Measurements from ENCODE around the gene BRD3. TPM values are rescaled to one million over a fixed set of nuclear protein-coding genes. Genes with fewer than 3 reads are reported as not detected.

The BRD3 gene
- total and polyA plus RNA-seq, 2 of the 8 experiments (the other 6 are each of a cell fraction or from before 2014, with no cell fraction given), result 31.0 to 82.7 TPM

DNA sequence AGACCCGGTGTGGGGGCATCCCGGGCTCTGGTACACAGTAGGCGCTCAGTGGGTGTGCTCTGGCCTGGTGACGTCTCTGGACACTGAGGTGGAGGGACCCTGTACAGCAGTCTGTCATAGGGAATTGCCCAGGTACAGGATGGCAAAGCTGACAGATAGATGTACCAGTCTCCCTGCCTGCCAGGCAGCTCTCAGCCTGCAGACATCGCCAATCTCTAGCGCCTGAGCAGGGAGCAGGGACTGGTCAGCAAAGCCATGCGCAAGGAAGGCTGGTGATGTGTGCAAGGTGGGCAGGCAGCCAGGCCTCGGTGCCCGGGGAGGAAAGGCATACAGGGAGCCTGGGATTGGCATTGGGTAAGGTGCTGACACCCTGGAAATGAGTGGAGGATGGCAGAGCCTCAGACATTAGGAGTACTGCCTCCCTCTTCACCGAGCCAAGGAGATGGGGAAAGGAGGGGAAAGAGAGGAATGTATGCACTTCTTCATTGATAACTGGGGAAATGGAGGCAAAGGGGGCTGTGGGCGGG is 33.9 kb upstream of the BRD3 start:
- Histone ChIP-seq H3K14ac (ENCODE audit: insufficient read length) (no peak overlapping the region), H2BK120ac (replicated peaks; ENCODE audit: low read depth, low read length) (no peak overlapping the region), H2AFZ (ENCODE audit: low read length) (no peak overlapping the region), H3K4me3 (ENCODE audit: extremely low read depth in 1 of 4, insufficient read depth in 2 of 4, low read depth in 3 of 4, low read length in 4 of 4) (no peak overlapping the region), H3K4me1 (replicated peaks in 1 of 4; ENCODE audit: control insufficient read depth in 3 of 4, insufficient read depth in 4 of 4, low read length in 3 of 4) (no peaks in the 10 kb centered on the region), H2AK5ac (ENCODE audit: low read depth, low read length) (no peak overlapping the region), H2BK5ac (ENCODE audit: low read depth, low read length) (no peak overlapping the region), H3K4ac (replicated peaks; ENCODE audit: insufficient read length, low read depth, low read length) (no peak overlapping the region), H4K20me1 (replicated peaks in 1 of 2; ENCODE audit: control insufficient read depth in 1 of 2, insufficient read depth in 2 of 2, low read length in 2 of 2) (peaks cover 0 to 8% of the 10 kb centered on the region in 2 experiments), H3K27ac (ENCODE audit: low read depth, low read length) (no peak overlapping the region), H4K91ac (replicated peaks; ENCODE audit: insufficient read length, low read length) (no peak overlapping the region), H3K56ac (replicated peaks; ENCODE audit: insufficient read length, low read depth, low read length) (no peak overlapping the region), H3K79me1 (ENCODE audit: low read depth, low read length) (no peaks in the 10 kb centered on the region), H3K23me2 (ENCODE audit: low read depth, low read length) (peaks cover 15% of the 10 kb centered on the region; the same call in 1 of the 2 replicates), H3K79me2 (ENCODE audit: control insufficient read depth in 1 of 2, insufficient read depth in 2 of 2, low read length in 2 of 2) (no peaks in the 10 kb centered on the region), H3K36me3 (ENCODE audit: control insufficient read depth in 2 of 4, insufficient read depth in 4 of 4, low read length in 3 of 4) (no peaks in the 10 kb centered on the region), H2BK12ac (ENCODE audit: low read depth, low read length) (no peak overlapping the region), H3K23ac (ENCODE audit: insufficient read length) (no peak overlapping the region), H2BK15ac (ENCODE audit: low read length) (no peak overlapping the region), H3K27me3 (replicated peaks in 1 of 4; ENCODE audit: control insufficient read depth in 3 of 4, extremely low read depth in 1 of 4, insufficient read depth in 3 of 4, low read length in 3 of 4) (peaks cover 0 to 3% (median 0%) of the 10 kb centered on the region in 4 experiments; a peak in 1 of 7 replicates), H4K5ac (ENCODE audit: insufficient read length, low read depth, low read length) (no peak overlapping the region), H3K18ac (ENCODE audit: extremely low read depth, low read length) (no peak overlapping the region), H2BK20ac (ENCODE audit: low read length) (no peak overlapping the region), H3K9me3 (ENCODE audit: insufficient read depth in 2 of 2, low read depth in 1 of 2, low read length in 1 of 2) (peaks cover 0 to 11% of the 10 kb centered on the region in 2 experiments; a peak in 2 of 4 replicates), H4K8ac (ENCODE audit: extremely low read depth, insufficient read depth, low read length) (no peak overlapping the region), H3K4me2 (ENCODE audit: insufficient read depth in 1 of 2, low read depth in 2 of 2, low read length in 2 of 2) (no peak overlapping the region), H3K9ac (replicated peaks in 1 of 4; ENCODE audit: extremely low read depth in 1 of 4, low read depth in 3 of 4, low read length in 3 of 4) (no peak overlapping the region)
- WGBS, 2 experiments (ENCODE audit: extremely low coverage in 1 of 2, insufficient coverage in 1 of 2, insufficient read length in 1 of 2, insufficient replicate concordance in 2 of 2, low coverage in 1 of 2, low lambda C conversion rate in 2 of 2, missing lambda C conversion rate in 1 of 2), result 92% methylated on average over 11 of the region's 11 CpGs; no CpG with 5 or more reads in 1 of the 2 experiments
- ChIA-PET POLR2A (ENCODE audit: partially characterized antibody) (no interaction called here), CTCF (ENCODE audit: partially characterized antibody) (no interaction called here)
- DNase-seq (ENCODE audit: low read depth in 1 of 2, low spot score in 2 of 2) (no peak), FAIRE-seq (no peak)
- TF ChIP-seq YY1 (IDR thresholded peaks at IDR 0.05; ENCODE audit: low read depth, low read length) (no peak), TCF12 (IDR thresholded peaks at IDR 0.05; ENCODE audit: low read depth, low read length) (no peak), GTF2F1 (IDR thresholded peaks at IDR 0.05; ENCODE audit: borderline replicate concordance, low read depth, low read length) (no peak), TAF1 (IDR thresholded peaks at IDR 0.05; ENCODE audit: low read depth, low read length) (no peak)
- TF ChIP-seq, protein P1, sequence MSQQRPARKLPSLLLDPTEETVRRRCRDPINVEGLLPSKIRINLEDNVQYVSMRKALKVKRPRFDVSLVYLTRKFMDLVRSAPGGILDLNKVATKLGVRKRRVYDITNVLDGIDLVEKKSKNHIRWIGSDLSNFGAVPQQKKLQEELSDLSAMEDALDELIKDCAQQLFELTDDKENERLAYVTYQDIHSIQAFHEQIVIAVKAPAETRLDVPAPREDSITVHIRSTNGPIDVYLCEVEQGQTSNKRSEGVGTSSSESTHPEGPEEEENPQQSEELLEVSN (IDR thresholded peaks at IDR 0.05), result no peak
